Measurements from ENCODE around the gene TEAD4. TPM values are rescaled to one million over a fixed set of nuclear protein-coding genes. Genes with fewer than 3 reads are reported as not detected.

Gene TEAD4
- total and polyA plus RNA-seq, 11 donors = 5.7 to 59.2 (median 16.1) TPM

DNA sequence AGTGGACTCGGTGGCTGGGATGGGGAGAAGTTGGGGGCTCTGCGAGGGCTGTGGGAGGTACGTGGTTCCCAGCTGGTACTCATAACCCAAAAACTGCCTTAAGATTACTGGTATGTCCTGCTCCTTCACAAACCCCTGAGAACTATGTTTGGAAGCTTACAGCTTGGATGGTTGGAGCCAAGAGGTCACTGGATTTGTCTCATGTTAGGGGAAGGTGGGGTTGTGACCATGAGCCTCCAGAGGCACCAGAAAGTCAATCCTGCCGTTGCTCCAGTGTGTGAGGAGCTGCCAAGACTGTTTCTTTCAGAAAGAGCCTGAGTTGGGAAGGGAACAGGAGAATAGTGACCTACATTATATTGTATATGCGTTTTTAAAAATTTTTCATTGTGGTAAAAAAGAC lies 33.5 kb downstream of the TEAD4 start:
- H3K36me3 ChIP-seq = peaks cover 0 to 11% (median 0%) of the 10 kb centered on the region in 9 donors
- 72 to 81% (median 77%) methylated on average over 5 of the region's 5 CpGs for WGBS, 4 donors
- peaks cover 0 to 17% (median 3%) of the 10 kb centered on the region in 12 donors for H3K9me3 ChIP-seq
- DNase-seq = no peak
- H3K4me1 ChIP-seq = no peaks in the 10 kb centered on the region
- no peak for ATAC-seq
- TF ChIP-seq POLR2A (IDR thresholded peaks at IDR 0.05) = no peak
- TF ChIP-seq, protein P1, sequence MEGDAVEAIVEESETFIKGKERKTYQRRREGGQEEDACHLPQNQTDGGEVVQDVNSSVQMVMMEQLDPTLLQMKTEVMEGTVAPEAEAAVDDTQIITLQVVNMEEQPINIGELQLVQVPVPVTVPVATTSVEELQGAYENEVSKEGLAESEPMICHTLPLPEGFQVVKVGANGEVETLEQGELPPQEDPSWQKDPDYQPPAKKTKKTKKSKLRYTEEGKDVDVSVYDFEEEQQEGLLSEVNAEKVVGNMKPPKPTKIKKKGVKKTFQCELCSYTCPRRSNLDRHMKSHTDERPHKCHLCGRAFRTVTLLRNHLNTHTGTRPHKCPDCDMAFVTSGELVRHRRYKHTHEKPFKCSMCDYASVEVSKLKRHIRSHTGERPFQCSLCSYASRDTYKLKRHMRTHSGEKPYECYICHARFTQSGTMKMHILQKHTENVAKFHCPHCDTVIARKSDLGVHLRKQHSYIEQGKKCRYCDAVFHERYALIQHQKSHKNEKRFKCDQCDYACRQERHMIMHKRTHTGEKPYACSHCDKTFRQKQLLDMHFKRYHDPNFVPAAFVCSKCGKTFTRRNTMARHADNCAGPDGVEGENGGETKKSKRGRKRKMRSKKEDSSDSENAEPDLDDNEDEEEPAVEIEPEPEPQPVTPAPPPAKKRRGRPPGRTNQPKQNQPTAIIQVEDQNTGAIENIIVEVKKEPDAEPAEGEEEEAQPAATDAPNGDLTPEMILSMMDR (IDR thresholded peaks at IDR 0.05) = no peak
- H3K27me3 ChIP-seq = no peaks in the 10 kb centered on the region
- H3K4me3 ChIP-seq = no peak overlapping the region
- intact Hi-C loops (cut with DNase I) = no loop called here
- no peak overlapping the region for H3K27ac ChIP-seq

DNA sequence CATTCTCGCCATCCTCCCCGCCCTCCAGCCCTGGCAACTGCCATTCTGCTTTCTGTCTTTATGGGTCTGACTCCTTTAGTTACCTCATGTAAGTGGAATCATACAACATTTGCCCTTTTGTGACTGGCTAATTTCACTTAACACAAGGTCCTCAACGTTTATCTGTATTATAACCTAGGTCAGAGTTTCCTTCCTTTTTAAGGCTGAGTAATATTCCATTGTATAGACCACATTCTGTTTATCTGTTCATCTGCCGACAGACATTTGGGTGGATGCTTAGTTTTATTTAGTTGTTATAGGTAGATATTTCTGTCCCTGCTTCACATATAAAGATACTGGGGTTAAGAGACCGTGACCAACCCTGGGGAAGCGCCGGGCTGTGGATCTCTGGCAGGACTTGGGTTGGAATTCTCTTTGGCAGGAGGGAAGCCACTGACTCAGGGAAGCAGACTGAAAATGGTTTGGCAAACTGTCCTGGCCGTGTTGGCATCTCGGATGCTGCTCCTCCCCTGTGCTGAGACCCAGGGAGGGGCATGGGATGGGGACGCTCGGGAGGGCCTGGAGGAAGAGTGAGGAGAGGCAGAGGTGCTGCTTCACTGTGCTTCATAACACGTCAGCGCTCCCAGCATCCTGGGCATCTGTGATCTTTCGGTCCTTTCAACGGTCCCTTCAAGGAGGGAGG lies 38.9 kb downstream of the TEAD4 start:
- no peak for DNase-seq
- 77 to 83% (median 81%) methylated on average over 14 to 15 of the region's 15 CpGs for WGBS, 4 donors
- Histone ChIP-seq H3K36me3 (peaks cover 0 to 6% (median 0%) of the 10 kb centered on the region in 9 donors), H3K4me1 (peaks cover 0 to 22% (median 8%) of the 10 kb centered on the region in 12 donors), H3K9me3 (no peaks in the 10 kb centered on the region), H3K27ac (peak overlapping the region in 8 of 12 donors; percentile 19 to 87 (median 74)), H3K4me3 (no peak overlapping the region), H3K27me3 (no peaks in the 10 kb centered on the region)
- intact Hi-C loops (cut with DNase I) = loop anchor here in 1 of 10 donors (5.0 kb wide), 1 partner anchor 34 kb away; no protein-coding TSS in a partner anchor
- no peak for TF ChIP-seq POLR2A (IDR thresholded peaks at IDR 0.05)
- TF ChIP-seq, protein P1 (IDR thresholded peaks at IDR 0.05) = no peak
- ATAC-seq = no peak

DNA sequence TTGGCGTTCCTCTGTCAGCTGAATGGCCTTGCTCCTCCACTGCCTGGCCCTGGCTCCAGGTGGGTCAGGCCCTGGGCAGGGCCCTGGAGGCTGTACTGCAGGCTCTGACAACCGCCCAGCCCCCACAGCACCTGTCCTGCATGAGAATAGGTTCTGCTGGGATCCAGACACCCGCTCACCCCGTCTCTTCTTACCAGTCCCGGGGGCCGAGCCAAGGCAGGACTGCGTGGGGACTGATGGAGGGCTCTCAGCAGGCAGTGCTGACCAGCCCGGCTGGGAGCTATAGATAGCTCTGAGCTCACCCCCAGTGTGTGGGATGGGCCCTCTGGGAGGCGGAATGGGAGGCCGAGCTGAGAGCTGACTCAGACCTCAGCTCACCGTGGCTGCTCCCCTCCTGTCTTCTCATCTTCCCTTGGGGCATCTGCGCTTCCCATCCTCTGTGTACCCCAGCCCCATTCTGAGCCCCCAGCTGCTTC lies 39.6 kb downstream of the TEAD4 start:
- H3K27ac ChIP-seq = peak overlapping the region in 10 of 12 donors; percentile 9 to 87 (median 74)
- H3K27me3 ChIP-seq = no peaks in the 10 kb centered on the region
- H3K9me3 ChIP-seq = no peaks in the 10 kb centered on the region
- peaks cover 0 to 22% (median 8%) of the 10 kb centered on the region in 12 donors for H3K4me1 ChIP-seq
- intact Hi-C loops (cut with DNase I) = loop anchor here in 1 of 10 donors (5.0 kb wide), 1 partner anchor 33 kb away; no protein-coding TSS in a partner anchor
- ATAC-seq (peak; percentile 94 to 98 (median 98)), DNase-seq (peak; percentile 81 to 87 (median 82))
- TF ChIP-seq, protein P1 (IDR thresholded peaks at IDR 0.05) = no peak
- TF ChIP-seq POLR2A (IDR thresholded peaks at IDR 0.05) = no peak
- peaks cover 0 to 6% (median 0%) of the 10 kb centered on the region in 9 donors for H3K36me3 ChIP-seq
- 21 to 34% (median 33%) methylated on average over 3 to 12 of the region's 12 CpGs for WGBS, 4 donors
- H3K4me3 ChIP-seq = peak overlapping the region in 3 of 12 donors; percentile 11 to 35 (median 23)

DNA sequence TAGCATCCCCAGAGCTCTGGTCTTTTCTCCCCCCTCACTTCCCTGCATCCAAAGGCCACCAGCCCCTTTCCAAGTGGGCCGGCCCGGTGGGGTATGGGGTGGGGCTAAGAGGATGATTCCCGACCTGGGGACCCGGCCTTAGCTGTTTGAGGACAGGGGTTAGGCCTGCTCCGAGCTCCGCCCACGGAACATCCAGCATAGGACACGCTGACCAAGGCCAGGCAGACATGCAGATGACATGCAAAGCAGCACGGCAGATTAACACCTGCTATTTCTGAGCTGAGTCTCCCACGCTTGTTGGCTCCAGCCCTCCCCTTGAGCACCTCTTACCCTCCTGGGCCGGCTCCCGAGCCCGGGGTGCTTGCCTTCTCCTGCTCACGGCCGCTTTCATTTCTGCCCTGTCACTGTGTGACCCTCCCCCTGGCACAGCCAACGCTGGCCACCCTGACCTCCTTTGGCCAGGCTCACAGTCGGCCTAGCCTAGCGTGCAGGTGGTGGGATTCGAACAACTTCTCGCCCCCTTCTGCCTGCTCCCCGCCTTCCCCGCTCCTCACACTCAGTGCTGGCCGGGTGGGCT lies 40.2 kb downstream of the TEAD4 start:
- peaks cover 0 to 22% (median 9%) of the 10 kb centered on the region in 12 donors for H3K4me1 ChIP-seq
- H3K4me3 ChIP-seq = peak overlapping the region in 3 of 12 donors; percentile 11 to 35 (median 23)
- ATAC-seq = peak; percentile 24 to 53 (median 38)
- peaks cover 0 to 6% (median 0%) of the 10 kb centered on the region in 9 donors for H3K36me3 ChIP-seq
- peak overlapping the region in 10 of 12 donors; percentile 9 to 87 (median 74) for H3K27ac ChIP-seq
- 52 to 67% (median 63%) methylated on average over 22 to 23 of the region's 23 CpGs for WGBS, 4 donors
- H3K9me3 ChIP-seq = no peaks in the 10 kb centered on the region
- no peaks in the 10 kb centered on the region for H3K27me3 ChIP-seq
- DNase-seq = peak in 2 of 5 donors; percentile 43 to 66
- intact Hi-C loops (cut with DNase I) = loop anchor here in 1 of 10 donors (5.0 kb wide), 1 partner anchor 33 kb away; no protein-coding TSS in a partner anchor
- TF ChIP-seq POLR2A (IDR thresholded peaks at IDR 0.05) = no peak
- TF ChIP-seq, protein P1 (IDR thresholded peaks at IDR 0.05) = no peak
